Stimulated activated CD8-positive, alpha-beta memory T cell treated with anti-CD3 and anti-CD28 coated beads, Interleukin-7, amount 100 ng/mL, for 48 hours (primary cell): ENCODE data around the gene STIM1.

Source experiments
- DNase-seq, 2 donors: peaks; one replicate each; pipeline ENCODE4 v3.0.0-alpha.2; 2020; ENCODE audit warnings: low read depth in 1 of 2; ENCODE audit errors: extremely low read depth in 1 of 2

Gene STIM1

GRCh38 chr11:3909901-3910300 lies 54.4 kb downstream of the STIM1 start:
- no peak for DNase-seq

GRCh38 chr11:3911908-3912505 lies 56.5 kb downstream of the STIM1 start:
- DNase-seq, result no peak

GRCh38 chr11:3913921-3914320 lies 58.5 kb downstream of the STIM1 start:
- no peak for DNase-seq

GRCh38 chr11:3914805-3915204 lies 59.3 kb downstream of the STIM1 start:
- no peak for DNase-seq

DNA sequence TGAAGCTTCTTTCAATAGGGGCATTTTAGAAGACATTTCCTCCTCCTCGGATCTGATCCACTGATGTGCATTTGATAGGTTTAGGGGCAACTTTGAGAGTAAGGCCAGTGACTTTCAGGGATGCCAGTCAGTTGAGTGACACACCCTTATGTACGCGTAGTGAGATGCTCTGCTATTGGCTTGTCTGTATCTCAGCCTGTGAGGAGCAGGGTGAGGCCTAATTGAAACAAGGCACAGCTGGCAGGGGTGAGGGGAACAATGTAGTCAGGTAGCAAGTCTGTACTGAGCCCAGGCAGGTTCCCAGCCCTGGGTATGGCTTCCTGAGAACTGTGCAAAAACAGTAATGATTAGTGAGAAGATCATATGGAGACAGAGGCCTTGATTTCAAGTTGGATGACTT lies 61.5 kb downstream of the STIM1 start:
- DNase-seq, result peak in 1 of 2 donors; percentile 24

- DNase-seq, result peak; percentile 46 to 76
These were observed 64.8 kb downstream of the STIM1 start for GRCh38 chr11:3920148-3920852.

DNA sequence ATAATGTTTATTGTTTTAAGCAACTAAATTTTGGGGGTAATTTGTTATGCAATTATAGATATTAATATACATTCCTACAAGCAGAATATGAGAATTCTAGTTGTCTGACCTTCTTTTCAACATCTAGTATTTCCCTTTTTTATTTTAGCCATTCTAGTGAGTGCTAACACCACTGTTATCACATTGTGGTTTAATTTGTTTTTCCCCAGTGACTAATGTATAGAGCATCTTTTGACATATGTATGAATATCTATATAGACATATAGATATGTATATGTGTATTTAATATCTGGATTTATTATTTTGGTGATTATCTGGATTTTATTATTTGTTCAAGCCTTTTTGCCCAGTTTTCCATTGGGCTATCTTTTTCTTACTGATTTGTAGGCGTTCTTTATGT lies 66.6 kb downstream of the STIM1 start:
- no peak for DNase-seq

DNA sequence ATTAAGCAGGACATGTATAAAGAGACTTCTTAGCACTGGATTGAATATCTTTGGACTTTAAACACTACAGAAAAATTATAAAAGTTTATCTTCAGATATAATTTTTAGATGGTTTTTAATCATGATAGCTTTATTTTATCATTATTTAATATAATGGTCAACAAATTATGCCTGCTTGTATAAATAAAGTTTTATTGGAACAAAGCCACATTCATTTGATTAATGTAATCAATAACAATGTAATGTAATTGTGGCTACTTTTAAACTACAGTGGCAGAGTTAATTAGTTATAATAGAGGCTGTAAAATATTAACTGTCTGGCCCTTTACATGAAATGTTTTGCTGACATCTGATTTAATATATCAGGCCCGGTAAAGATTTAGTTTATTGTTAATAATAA lies 70.0 kb downstream of the STIM1 start:
- no peak for DNase-seq

GRCh38 chr11:3926458-3927095 lies 71.1 kb downstream of the STIM1 start:
- no peak for DNase-seq

GRCh38 chr11:3927129-3927796 lies 71.8 kb downstream of the STIM1 start:
- DNase-seq, result no peak

GRCh38 chr11:3929232-3929631 lies 73.8 kb downstream of the STIM1 start:
- no peak for DNase-seq

- no peak for DNase-seq
These were observed 74.2 kb downstream of the STIM1 start for GRCh38 chr11:3929649-3930048.

- no peak for DNase-seq
These were observed 77.2 kb downstream of the STIM1 start for GRCh38 chr11:3932698-3933097.

DNA sequence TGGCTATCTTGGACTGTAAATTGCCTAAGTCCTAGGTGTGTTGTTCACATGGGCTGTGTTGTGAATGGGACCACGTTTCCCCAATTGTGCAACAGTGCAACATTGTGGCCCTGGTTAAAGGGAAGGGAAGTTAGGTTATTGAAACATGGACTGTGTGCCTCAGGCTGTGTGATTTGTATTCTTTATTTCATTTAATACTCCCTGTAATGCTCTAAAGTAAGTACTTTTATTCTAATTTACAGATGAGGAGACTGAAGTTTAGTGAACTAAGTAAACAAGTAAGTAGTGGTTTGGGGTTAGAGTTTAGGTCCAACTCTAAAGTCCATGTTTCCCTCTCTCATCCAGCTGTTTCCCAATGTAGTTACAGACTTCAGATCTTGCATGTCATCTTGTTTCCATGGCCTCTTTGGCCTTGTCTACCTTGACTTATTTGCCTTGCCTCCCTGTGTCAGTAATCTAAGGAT lies 77.7 kb downstream of the STIM1 start:
- no peak for DNase-seq

- DNase-seq, result no peak
These were observed 79.2 kb downstream of the STIM1 start for GRCh38 chr11:3934658-3935057.

DNA sequence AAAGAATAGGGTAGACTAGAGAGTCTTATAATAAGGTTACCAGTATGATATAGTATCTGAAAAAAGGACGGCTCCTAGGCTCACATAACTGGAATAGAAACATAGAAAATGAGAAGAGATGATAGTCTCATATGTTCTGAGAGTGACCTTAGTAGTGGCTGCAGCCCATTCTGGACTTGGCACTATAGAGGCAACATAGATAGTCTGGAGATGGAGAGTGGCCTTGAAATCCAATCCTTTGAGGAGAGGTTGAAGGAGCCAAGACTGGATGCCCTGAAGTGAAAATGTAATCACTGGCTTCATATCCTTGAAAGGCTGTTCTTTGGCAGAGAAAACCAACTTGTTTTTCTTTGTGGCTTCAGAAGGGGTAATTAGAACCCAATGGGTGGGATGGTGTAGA lies 81.1 kb downstream of the STIM1 start:
- DNase-seq, result no peak

DNA sequence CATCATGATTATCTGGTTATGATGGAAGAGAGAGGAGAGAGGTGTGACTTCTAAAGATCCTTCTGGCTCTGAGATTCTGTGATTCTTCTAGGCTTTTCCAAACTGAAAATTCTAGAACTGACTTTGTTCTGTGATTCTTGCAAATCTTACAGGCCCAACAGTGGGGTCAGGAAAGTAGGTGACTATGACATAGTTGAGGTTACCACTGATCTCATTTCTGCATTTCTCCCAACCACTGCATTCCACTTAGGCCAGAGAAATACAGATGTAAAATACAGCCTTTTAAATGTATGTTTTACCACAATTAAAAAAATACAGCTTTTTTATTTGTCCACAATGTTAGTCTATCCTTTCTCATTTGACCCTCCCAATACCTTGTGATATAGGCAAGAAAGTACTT lies 83.7 kb downstream of the STIM1 start:
- DNase-seq, result no peak

GRCh38 chr11:3939651-3940190 lies 84.3 kb downstream of the STIM1 start:
- no peak for DNase-seq

- DNase-seq, result no peak
These were observed 86.9 kb downstream of the STIM1 start for GRCh38 chr11:3942160-3942955.

DNA sequence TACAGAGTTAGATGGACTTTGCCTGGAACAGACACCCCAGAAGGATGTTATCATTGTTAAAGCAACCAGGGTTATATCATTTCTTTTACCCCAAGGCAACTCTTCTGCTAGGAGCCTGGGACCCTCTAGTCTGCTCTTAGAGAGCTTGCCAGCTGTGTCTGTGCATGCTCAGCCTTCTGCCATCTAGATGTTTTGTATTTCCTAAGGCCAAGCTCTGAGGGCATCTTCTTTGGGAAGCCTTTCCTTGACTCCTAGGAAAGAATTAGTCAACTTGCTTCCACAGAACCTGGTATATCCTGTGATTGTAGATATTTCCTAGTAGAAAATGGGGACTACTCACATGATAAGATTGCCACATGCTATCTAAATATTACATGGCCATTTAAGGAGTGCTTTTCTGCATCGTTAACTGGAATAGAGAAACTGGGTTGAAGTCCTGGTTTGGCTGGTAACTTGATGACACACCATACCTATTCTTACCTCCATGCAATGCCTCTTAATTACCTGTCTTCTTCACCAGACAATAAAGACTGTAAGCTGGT lies 87.6 kb downstream of the STIM1 start:
- DNase-seq, result no peak
